HepG2 (cell line): ENCODE data around the gene PLCB4. TPM values are rescaled to one million over a fixed set of nuclear protein-coding genes. Genes with fewer than 3 reads are reported as not detected.

Source experiments
- ATAC-seq: fragments of 200-7000 bp; cut with Tn5 transposase; 3 replicates; pipeline ENCODE4 v1.9.1; 2020; ENCODE audit warnings: mild to moderate bottlenecking, moderate library complexity
- BruUV-seq: library from RNA; stranded (reverse); fragments of 400-500 nt; replicated peaks from 2 replicates; lab custom pipeline; 2021; lab: Mats Ljungman, UMichigan
- CTCF ChIA-PET: fragments of 300-600 bp; formaldehyde crosslinking; extraction: SDS; loops from one replicate; lab custom pipeline; 2021; ENCODE audit warnings: low total read pairs, inconsistent platforms, low intra/inter-chr PET ratio; lab: Yijun Ruan, JAX
- POLR2A ChIA-PET: fragments of 350-600 bp; sonication (Branson Sonifier 250); formaldehyde crosslinking; loops from one replicate; lab custom pipeline; 2020; ENCODE audit warnings: antibody characterized with exemption, inconsistent platforms; lab: Yijun Ruan, JAX
- DNase-seq: peaks from one replicate; pipeline ENCODE4 v3.0.0-alpha.2; 2015; ENCODE audit warnings: low spot score
- FAIRE-seq: peaks from 3 replicates; lab custom pipeline; 2011; peaks lifted over from hg19 to GRCh38; lab: Jason Lieb, UNC
- H2AFZ ChIP-seq: one replicate; pipeline ENCODE4 v1.6.1; 2011; ENCODE audit warnings: low read length, inconsistent platforms
- H3K27ac ChIP-seq: fragments of 300-600 bp; 3 replicates; pipeline ENCODE4 v1.8.0; 2011; ENCODE audit warnings: mixed run types, mild to moderate bottlenecking, mixed read lengths, low read length, inconsistent platforms; ENCODE audit not compliant: insufficient read depth; ENCODE audit errors: extremely low read length
- H3K27me3 ChIP-seq, 2 experiments: fragments of 200-600 bp in 1 of 2; 2 replicates in 1 of 2; 3 replicates in 1 of 2; pipeline versions ENCODE4 v1.6.0 to v1.8.0; 2011; ENCODE audit warnings: low read length in 2 of 2, mild to moderate bottlenecking in 2 of 2, moderate library complexity in 2 of 2, inconsistent platforms in 1 of 2; ENCODE audit not compliant: insufficient read depth in 2 of 2, control insufficient read depth in 1 of 2
- H3K36me3 ChIP-seq, 2 experiments: fragments of 200-600 bp in 1 of 2; replicated peaks in 1 of 2; 2 replicates in 1 of 2; 3 replicates in 1 of 2; pipeline versions ENCODE4 v1.5.1 to v1.8.0; 2011; ENCODE audit warnings: low read length in 2 of 2, inconsistent platforms in 1 of 2; ENCODE audit not compliant: insufficient read depth in 2 of 2, control insufficient read depth in 1 of 2
- H3K4me1 ChIP-seq: 2 replicates; pipeline ENCODE4 v1.5.1; 2012; ENCODE audit warnings: low read length, inconsistent platforms; ENCODE audit not compliant: insufficient read depth
- H3K4me2 ChIP-seq: 2 replicates; pipeline ENCODE4 v1.6.0; 2011; ENCODE audit warnings: low read depth, low read length, inconsistent platforms
- H3K4me3 ChIP-seq, 3 experiments: fragments of 200-600 bp in 1 of 3; sonication (generic), shearing (Covaris generic) in 1 of 3; replicated peaks in 1 of 3; 2 replicates each; pipeline ENCODE4 v1.5.1; 2011 to 2016; ENCODE audit warnings: low read length in 3 of 3, inconsistent platforms in 2 of 3, low read depth in 2 of 3, mild to moderate bottlenecking in 2 of 3, control low read depth in 1 of 3, mixed read lengths in 1 of 3; ENCODE audit not compliant: insufficient read depth in 1 of 3
- H3K79me2 ChIP-seq: one replicate; pipeline ENCODE4 v1.6.1; 2011; ENCODE audit warnings: low read length, inconsistent platforms; ENCODE audit not compliant: insufficient read depth
- H3K9ac ChIP-seq: 2 replicates; pipeline ENCODE4 v1.6.0; 2011; ENCODE audit warnings: mild to moderate bottlenecking, low read depth, low read length, inconsistent platforms; ENCODE audit not compliant: insufficient read depth
- H3K9me3 ChIP-seq: 2 replicates; pipeline ENCODE4 v1.5.1; 2012; ENCODE audit warnings: mild to moderate bottlenecking, low read length
- H4K20me1 ChIP-seq: 2 replicates; pipeline ENCODE4 v1.6.0; 2011; ENCODE audit warnings: inconsistent platforms, mild to moderate bottlenecking, low read length, moderate library complexity; ENCODE audit not compliant: insufficient read depth
- FOXP4 ChIP-seq: sonication (generic); formaldehyde crosslinking; IDR thresholded peaks from 2 replicates; pipeline ENCODE4 v1.4.0; 2020; ENCODE audit warnings: missing genetic modification reagents
- IRF9 ChIP-seq: sonication (generic); formaldehyde crosslinking; IDR thresholded peaks from 2 replicates; pipeline ENCODE4 v1.8.0; 2022; ENCODE audit warnings: missing genetic modification reagents, mild to moderate bottlenecking, borderline replicate concordance
- MZF1 ChIP-seq: sonication (generic); formaldehyde crosslinking; IDR thresholded peaks from 2 replicates; pipeline ENCODE4 v1.8.1; 2023; ENCODE audit warnings: mild to moderate bottlenecking, missing genetic modification reagents, borderline replicate concordance
- PAWR ChIP-seq: sonication (generic); formaldehyde crosslinking; IDR thresholded peaks from 2 replicates; pipeline ENCODE4 v1.4.0; 2020; ENCODE audit warnings: missing genetic modification reagents, mild to moderate bottlenecking, borderline replicate concordance
- PITX1 ChIP-seq: sonication (generic); formaldehyde crosslinking; IDR thresholded peaks from 2 replicates; pipeline ENCODE4 v1.5.1; 2020; ENCODE audit warnings: mild to moderate bottlenecking, missing genetic modification reagents
- SALL2 ChIP-seq: sonication (generic); formaldehyde crosslinking; IDR thresholded peaks from 2 replicates; pipeline ENCODE4 v1.8.1; 2023; ENCODE audit warnings: mild to moderate bottlenecking, missing genetic modification reagents, inconsistent platforms
- SNAPC2 ChIP-seq: sonication (generic); formaldehyde crosslinking; IDR thresholded peaks from 2 replicates; pipeline ENCODE4 v1.8.1; 2022; ENCODE audit warnings: mild to moderate bottlenecking, missing genetic modification reagents
- SRF ChIP-seq: IDR thresholded peaks from 2 replicates; pipeline ENCODE4 v1.6.1; 2011; ENCODE audit warnings: mild to moderate bottlenecking, low read depth, low read length, moderate library complexity
- ZNF883 ChIP-seq: sonication (generic); formaldehyde crosslinking; IDR thresholded peaks from 2 replicates; pipeline ENCODE4 v1.5.1; 2020; ENCODE audit warnings: mild to moderate bottlenecking, missing genetic modification reagents; ENCODE audit errors: not compliant biosample characterization
- WGBS: methylation state at CpG from one replicate; pipeline ENCODE4 v1.1.6; 2017; ENCODE audit warnings: low lambda C conversion rate; 5-methylcytosine and 5-hydroxymethylcytosine counted together
- in situ Hi-C: cut with HindIII; loops from 2 replicates; pipeline ENCODE4 v1.10.0; 2017; ENCODE audit warnings: low pct_unique_long_range_greater_than_20kb; ENCODE audit not compliant: extremely low pct_ligation_motif_present
- intact Hi-C: fragments of 100-400 bp; cut with micrococcal nuclease; formaldehyde crosslinking; loops from one replicate; pipeline ENCODE4 v1.10.0; 2022; ENCODE audit not compliant: unreplicated experiment
- polyA plus RNA-seq, 8 experiments: library from polyadenylated mRNA; depleted of rRNA in 3 of 8; stranded (reverse) in 7 of 8; unstranded in 1 of 8; fragments of >200 nt; fragmentation: Illumina TruSeq in 4 of 8; extraction: Trizol in 4 of 8; gene quantifications; 2 replicates each; pipeline versions ENCODE4 v1.2.1 to v1.2.3, GENCODE V29; 2011 to 2016; ENCODE audit warnings: low read depth in 4 of 8, missing spikeins in 1 of 8, mixed read lengths in 1 of 8; ENCODE audit not compliant: insufficient read depth in 1 of 8
- total RNA-seq, 5 experiments: library from RNA; depleted of rRNA; stranded (reverse); fragments of >200 nt; fragmentation: Illumina TruSeq; extraction: Trizol; gene quantifications; 2 replicates each; pipeline ENCODE4 v1.2.3, GENCODE V29; 2016; ENCODE audit warnings: low read depth in 1 of 5
- TF ChIP-seq, protein P1 (sequence below): sonication (generic); formaldehyde crosslinking; IDR thresholded peaks from 2 replicates; pipeline ENCODE4 v1.5.1; 2020; ENCODE audit warnings: mild to moderate bottlenecking, missing genetic modification reagents, borderline replicate concordance
- TF ChIP-seq, protein P2 (sequence below): sonication (generic); formaldehyde crosslinking; IDR thresholded peaks from 2 replicates; pipeline ENCODE4 v1.4.0; 2020; ENCODE audit warnings: missing genetic modification reagents, borderline replicate concordance
- TF ChIP-seq, protein P3 (sequence below): sonication (generic); formaldehyde crosslinking; IDR thresholded peaks from 2 replicates; pipeline ENCODE4 v1.4.0; 2020; ENCODE audit warnings: missing genetic modification reagents

PLCB4 gene
- total and polyA plus RNA-seq, 2 of the 13 experiments (the other 11 are each of a cell fraction or from before 2014, with no cell fraction given) = 0.01 TPM; not detected in 1

GRCh38 chr20:9515214-9515585 lies 446.3 kb downstream of the PLCB4 start:
- no peak overlapping the region for H3K4me3 ChIP-seq
- no peak overlapping the region for H3K27ac ChIP-seq
- no peaks in the 10 kb centered on the region for H4K20me1 ChIP-seq
- 29% methylated on average over 13 of the region's 13 CpGs for WGBS
- ATAC-seq (no peak; the same call in 2 of the 3 replicates), FAIRE-seq (no peak), DNase-seq (no peak)
- no peak overlapping the region for H3K4me2 ChIP-seq
- intact Hi-C loops = no loop called here
- H3K9me3 ChIP-seq = no peaks in the 10 kb centered on the region
- no peaks in the 10 kb centered on the region for H3K4me1 ChIP-seq
- no peaks in the 10 kb centered on the region for H3K79me2 ChIP-seq
- H3K27me3 ChIP-seq = peaks cover 2 to 62% of the 10 kb centered on the region in 2 experiments; a peak in 4 of 5 replicates
- CTCF ChIA-PET = no interaction called here
- no peak overlapping the region for H3K9ac ChIP-seq
- BruUV-seq = no TSS peak
- POLR2A ChIA-PET = no interaction called here
- in situ Hi-C loops = no loop called here
- H3K36me3 ChIP-seq = no peaks in the 10 kb centered on the region
- H2AFZ ChIP-seq = no peak overlapping the region
- TF ChIP-seq, protein P1, sequence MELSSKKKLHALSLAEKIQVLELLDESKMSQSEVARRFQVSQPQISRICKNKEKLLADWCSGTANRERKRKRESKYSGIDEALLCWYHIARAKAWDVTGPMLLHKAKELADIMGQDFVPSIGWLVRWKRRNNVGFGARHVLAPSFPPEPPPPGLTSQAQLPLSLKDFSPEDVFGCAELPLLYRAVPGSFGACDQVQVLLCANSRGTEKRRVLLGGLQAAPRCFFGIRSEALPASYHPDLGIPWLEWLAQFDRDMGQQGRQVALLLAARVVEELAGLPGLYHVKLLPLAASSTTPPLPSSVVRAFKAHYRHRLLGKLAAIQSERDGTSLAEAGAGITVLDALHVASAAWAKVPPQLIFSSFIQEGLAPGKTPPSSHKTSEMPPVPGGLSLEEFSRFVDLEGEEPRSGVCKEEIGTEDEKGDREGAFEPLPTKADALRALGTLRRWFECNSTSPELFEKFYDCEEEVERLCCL (CRISPR knock-in tag) = no peak
- TF ChIP-seq FOXP4 (no peak), PITX1 (CRISPR knock-in tag) (no peak), IRF9 (CRISPR knock-in tag) (no peak), SALL2 (CRISPR knock-in tag) (no peak), SNAPC2 (CRISPR knock-in tag) (no peak), MZF1 (CRISPR knock-in tag) (no peak), PAWR (no peak), ZNF883 (CRISPR knock-in tag) (no peak), SRF (no peak)
- TF ChIP-seq, protein P2, sequence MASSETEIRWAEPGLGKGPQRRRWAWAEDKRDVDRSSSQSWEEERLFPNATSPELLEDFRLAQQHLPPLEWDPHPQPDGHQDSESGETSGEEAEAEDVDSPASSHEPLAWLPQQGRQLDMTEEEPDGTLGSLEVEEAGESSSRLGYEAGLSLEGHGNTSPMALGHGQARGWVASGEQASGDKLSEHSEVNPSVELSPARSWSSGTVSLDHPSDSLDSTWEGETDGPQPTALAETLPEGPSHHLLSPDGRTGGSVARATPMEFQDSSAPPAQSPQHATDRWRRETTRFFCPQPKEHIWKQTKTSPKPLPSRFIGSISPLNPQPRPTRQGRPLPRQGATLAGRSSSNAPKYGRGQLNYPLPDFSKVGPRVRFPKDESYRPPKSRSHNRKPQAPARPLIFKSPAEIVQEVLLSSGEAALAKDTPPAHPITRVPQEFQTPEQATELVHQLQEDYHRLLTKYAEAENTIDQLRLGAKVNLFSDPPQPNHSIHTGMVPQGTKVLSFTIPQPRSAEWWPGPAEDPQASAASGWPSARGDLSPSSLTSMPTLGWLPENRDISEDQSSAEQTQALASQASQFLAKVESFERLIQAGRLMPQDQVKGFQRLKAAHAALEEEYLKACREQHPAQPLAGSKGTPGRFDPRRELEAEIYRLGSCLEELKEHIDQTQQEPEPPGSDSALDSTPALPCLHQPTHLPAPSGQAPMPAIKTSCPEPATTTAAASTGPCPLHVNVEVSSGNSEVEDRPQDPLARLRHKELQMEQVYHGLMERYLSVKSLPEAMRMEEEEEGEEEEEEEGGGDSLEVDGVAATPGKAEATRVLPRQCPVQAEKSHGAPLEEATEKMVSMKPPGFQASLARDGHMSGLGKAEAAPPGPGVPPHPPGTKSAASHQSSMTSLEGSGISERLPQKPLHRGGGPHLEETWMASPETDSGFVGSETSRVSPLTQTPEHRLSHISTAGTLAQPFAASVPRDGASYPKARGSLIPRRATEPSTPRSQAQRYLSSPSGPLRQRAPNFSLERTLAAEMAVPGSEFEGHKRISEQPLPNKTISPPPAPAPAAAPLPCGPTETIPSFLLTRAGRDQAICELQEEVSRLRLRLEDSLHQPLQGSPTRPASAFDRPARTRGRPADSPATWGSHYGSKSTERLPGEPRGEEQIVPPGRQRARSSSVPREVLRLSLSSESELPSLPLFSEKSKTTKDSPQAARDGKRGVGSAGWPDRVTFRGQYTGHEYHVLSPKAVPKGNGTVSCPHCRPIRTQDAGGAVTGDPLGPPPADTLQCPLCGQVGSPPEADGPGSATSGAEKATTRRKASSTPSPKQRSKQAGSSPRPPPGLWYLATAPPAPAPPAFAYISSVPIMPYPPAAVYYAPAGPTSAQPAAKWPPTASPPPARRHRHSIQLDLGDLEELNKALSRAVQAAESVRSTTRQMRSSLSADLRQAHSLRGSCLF (CRISPR knock-in tag) = no peak
- TF ChIP-seq, protein P3, sequence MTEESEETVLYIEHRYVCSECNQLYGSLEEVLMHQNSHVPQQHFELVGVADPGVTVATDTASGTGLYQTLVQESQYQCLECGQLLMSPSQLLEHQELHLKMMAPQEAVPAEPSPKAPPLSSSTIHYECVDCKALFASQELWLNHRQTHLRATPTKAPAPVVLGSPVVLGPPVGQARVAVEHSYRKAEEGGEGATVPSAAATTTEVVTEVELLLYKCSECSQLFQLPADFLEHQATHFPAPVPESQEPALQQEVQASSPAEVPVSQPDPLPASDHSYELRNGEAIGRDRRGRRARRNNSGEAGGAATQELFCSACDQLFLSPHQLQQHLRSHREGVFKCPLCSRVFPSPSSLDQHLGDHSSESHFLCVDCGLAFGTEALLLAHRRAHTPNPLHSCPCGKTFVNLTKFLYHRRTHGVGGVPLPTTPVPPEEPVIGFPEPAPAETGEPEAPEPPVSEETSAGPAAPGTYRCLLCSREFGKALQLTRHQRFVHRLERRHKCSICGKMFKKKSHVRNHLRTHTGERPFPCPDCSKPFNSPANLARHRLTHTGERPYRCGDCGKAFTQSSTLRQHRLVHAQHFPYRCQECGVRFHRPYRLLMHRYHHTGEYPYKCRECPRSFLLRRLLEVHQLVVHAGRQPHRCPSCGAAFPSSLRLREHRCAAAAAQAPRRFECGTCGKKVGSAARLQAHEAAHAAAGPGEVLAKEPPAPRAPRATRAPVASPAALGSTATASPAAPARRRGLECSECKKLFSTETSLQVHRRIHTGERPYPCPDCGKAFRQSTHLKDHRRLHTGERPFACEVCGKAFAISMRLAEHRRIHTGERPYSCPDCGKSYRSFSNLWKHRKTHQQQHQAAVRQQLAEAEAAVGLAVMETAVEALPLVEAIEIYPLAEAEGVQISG (CRISPR knock-in tag) = no peak
